ENCODE measurements around the gene FAM83G. TPM values are rescaled to one million over a fixed set of nuclear protein-coding genes. Genes with fewer than 3 reads are reported as not detected.
A peak's percentile ranks its signal among the peaks of the same experiment; 100 is the strongest.
"Not testable (repeated sequence)": the region's sequence is repeated elsewhere in the genome, so short reads cannot be mapped to it uniquely, and the experiment has no call there.

Gene FAM83G
- polyA plus RNA-seq, 5 donors: 2.3 to 4.0 (median 3.7) TPM

DNA sequence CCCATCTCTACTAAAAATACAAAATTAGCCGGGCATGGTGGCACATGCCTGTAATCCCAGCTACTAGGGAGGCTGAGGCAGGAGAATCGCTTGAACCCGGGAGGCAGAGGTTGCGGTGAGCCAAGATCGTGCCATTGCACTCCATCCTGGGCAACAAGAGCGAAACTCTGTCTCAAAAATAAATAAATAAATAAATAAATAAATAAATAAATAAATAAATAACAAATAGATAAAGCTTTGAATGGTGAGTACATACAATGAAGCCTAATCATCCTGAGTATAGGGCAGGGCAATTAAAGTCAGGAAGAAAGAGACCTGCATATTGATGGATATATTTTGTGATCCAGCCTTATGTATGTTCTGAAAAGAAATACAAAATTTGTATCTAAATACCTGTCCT is 48.5 kb downstream of the FAM83G start:
- not testable (repeated sequence) for DNase-seq

DNA sequence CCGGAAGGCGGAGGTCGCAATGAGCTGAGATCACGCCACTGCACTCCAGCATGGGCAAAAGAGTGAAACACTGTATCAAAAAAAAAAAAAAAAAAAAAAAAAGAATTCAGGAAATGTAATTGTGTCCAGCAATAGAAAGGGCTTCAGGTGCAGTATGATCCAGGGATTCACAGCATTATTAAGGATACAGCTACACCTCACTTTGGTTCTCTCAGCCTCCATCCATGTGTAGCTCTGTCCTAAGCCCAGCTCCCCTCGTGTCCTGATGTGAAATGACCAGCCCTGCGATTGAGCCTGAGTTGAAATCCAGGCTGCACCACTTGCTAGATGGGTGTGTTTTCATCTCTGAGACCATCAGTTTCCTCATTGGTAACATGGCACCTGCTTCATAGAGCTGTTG is 49.6 kb downstream of the FAM83G start:
- DNase-seq: no peak

DNA sequence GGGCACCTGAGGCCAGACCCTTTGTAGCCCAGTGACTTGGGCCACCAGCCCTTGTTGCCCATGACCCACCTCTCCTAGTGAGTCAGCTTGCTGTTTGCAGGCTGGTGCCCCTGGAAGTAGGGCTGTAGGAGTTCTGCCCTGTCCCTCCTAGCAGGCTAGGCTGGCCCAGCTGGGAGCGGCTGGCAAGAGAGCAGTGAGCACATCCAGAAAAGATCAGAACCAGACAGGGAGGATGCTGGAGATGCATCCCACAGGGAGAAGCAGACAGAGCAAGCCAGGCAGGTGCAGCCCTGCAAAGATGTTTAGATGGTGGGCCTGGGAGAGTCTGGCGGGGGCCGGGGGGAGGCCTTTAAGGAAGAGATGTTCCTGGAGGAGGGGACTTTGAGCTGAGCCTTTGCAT is 50.2 kb downstream of the FAM83G start:
- DNase-seq: no peak

DNA sequence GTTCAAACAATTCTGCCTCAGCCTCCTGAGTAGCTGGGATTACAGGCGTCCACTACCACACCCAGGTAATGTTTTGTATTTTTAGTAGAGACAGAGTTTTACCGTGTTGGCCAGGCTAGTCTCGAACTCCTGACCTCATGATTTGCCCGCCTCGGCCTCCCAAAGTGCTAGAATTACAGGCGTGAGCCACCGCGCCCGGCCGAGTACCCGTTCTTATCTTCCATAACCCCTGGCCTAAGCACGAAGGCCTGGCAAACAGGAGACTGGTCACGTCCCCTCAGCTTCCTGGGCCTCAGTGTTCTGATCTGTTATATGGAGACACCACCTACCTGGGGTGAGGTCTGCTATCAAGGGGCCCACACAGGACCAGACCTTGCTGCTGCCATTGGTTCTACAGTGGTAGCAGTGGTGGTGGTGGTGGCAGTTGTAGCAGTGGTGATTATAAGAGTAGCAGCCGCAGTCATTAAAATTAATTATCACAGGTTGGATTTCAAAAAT is 51.3 kb downstream of the FAM83G start:
- DNase-seq: no peak

DNA sequence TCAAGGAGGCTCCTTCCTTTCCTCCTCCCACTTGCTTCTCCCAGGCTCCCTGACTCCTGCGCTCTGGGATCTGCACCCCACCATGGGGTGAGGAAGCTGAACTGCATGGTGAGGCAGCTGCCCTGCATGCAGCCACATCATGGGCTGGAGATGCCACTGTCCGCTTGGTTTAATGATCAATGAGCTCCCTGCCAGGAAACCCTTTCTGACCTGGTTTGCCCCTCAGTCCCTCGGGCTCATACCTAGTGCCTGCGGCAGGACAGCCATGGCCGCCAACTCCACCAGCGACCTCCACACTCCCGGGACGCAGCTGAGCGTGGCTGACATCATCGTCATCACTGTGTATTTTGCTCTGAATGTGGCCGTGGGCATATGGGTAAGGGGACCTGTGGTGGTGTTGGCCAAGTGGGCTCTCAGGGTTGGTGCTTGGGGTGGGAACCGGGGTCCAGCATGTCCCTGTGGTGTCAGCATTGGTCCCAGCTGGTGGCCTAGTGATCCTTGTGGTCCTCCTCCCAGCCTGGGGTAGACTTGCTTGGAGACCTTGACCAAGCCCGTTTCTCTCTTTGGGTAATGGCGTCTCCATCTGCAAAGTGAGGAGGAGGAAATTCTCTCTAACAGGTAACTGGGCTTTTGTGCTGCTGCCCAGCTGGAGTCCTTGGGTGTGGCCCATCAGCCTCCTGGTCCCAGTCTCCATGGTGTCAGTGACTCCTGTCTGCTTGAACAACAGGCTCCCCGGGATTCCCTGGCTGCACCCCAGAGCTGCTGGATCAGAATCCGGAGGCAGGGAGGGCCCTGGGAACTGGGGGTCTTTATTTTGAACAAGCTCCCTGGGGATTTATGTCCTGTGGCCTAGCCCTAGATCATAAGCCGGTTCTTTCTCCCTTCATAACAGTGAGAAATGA is 52.4 kb downstream of the FAM83G start, which contains the start of gene SLC5A10:
SLC5A10 (plus strand) TSS at position 225 of the 902 bp plus-strand sequence; CDS start at position 266, 41 bp downstream.
- DNase-seq: no peak

DNA sequence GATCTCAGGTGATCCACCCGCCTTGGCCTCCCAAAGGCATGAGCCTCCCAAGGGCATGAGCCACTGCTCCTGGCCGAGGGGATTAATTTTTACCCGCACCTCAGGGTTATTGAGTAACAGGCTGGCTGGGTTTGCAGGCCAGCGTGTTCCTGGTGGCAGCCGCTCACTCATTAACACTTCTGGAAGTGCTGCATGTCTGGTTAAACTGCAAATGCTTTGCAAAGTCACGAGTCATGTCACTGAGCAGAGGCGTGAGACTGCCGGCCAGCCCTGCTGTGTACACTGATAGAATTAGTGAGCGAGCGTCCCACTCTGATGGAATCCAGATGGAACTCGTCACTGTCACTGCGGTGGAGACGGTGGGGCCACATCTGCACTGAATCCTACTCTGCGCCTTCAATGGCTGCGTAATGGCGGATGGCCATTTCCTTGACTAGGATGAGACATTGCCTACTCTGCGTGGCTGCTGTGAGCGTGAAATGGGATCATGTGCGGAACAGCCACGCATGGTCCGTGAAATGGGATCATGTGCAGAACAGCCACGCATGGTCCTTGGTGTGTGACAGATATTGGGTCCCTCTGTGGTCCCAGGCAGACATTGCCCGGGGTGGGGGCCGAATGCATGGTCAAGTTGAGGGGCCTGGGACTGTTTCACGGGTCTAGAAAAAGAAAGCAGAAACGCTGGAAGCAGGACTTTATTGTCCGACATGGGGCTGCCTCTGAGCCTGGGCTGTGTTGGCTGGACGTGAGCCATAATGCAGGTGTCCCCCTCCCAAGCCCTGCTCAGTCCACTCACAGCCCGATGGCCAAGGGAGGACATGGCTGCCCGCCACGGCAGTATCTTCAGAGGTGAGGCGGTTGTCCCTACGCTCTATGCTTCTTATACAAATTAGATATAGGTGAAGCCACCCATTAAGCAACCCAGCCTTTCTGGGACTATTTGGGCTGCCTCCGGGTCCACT is 53.3 kb downstream of the FAM83G start:
- DNase-seq: peak; percentile 42 to 49

DNA sequence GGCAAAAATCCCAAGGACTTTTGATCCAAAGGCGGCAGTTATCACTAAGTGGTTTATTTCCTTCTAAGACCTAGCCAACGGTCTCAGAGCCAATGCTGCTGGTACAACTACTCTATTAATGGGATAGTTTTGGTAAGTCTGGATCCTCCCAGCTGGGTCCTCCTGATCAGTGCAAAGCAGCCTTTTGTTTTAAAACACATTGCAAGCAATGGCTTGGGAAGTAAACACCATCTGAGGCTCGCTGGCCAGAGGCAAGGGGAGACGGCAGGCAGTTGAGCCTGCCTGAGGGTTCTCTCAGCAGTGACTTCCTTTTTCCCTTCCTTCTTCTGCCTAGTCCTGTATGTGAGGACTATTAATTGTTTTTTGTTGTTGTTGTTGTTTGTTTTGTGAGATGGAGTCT is 54.2 kb downstream of the FAM83G start:
- no peak for DNase-seq

DNA sequence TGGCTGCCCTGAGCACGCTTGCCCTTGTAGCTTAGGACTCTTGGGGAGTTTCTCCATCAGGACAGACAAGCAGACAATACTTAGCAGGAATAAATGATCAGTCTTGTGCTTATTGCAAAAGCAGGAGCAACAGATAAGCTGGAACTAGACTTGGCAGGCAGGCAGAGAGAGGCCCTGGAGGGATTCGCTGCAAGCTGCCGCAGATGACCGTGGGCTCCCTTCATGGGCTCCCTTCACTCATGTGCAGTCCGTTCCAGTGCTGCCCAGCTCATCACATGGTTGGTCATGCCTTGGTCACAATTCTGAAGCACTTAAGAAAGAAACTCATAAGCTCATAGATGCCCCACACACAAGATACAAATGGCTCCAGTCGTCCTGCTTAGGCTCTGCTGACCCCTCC is 55.0 kb downstream of the FAM83G start:
- DNase-seq: peak; percentile 42 to 59

DNA sequence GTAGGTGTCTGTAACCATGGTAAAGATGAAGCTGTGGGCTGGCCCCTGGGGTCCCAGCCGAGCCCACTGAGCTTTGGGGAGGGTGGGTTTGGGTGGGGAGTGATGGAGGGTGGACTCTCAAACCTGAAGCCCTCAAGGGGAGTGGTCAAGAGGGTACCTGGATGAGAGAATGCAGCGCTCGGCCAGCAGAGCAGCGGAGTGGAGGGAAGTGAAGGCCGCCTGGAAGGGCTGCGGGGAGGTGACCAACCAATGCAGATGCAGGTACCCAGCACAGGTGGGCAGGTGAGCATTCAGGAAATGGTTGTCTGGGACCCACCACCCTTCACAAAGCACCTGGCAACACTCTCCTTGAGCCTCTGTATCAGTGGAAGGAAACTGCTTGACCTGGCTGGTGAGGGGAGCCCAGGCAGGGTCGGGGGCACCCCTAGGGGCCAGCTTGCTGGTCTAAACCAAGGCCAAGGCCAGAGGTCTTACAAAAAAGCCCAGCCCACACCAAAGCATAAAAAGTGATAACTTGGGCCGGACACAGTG is 56.0 kb downstream of the FAM83G start:
- DNase-seq: no peak

DNA sequence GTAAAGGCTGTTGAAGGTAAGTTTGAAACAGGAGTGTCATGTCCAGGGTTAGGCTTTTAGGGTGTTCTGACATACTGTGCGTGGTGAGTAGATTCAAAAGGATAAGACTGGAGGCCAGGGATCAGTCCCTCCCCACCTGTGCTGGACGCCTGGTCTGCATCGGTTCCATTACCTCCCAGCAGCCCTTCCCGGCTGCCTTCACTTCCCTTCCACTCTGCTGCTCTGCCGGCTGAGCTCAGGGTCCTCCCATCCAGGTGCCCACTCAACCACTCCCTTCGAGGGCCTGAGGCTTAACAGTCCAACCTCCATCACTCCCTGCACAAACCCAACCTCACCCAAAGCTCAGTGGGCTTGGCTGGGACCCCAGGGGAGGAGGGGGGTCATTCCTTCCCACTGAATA is 56.7 kb downstream of the FAM83G start:
- no peak for DNase-seq

DNA sequence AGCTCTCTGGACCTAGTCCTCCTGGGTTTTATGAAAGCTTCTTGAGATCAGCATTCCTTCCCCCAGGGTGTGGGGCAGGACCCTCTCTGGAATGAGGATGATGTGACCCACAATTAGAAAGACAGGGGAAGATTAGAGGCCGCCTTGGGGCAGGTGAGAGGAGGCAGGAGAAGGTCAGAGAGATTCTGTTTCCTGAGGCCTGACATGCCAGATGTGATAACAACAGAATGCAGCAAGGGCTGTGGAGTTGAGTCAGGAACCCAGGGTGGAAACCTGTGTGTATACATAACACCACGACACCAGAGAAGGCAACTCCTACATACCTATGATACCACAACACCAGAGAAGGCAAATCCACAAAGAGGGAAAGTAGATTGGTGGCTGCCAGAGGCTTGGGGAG is 58.0 kb downstream of the FAM83G start:
- no peak for DNase-seq

DNA sequence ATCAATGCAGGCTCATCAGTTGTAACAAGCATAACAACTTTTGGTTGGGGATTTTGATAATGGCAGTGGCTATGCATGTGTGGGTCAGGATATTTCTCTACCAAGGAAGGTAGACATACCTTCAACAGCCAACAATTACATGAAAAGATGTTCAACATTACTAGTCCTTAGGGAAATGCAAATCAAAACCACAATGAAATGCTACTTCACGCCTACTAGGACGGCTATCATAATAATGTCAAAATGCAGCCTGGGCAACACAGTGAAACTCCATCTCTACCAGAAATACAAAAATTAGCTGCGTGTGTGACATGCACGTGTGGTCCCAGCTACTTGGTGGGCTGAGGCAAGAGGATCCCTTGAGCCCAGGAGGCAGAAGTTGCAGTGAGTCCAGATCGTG is 59.9 kb downstream of the FAM83G start:
- no peak for DNase-seq

DNA sequence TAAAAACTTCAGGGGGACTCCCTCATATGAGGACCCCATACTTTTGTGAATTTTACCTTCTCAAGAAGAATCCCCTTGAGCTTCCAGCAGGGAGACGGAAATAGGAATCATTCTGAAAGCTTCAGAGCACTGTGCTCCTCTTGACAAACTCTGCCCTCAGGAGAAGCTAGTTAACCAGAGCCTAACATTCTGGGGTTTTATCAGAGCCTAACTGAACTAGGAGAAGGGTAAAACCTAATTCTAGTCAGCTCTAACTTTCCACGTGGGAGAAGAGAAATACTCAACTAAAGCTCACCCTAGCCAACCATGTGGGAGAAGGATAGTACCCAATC is 65.9 kb downstream of the FAM83G start:
- DNase-seq: no peak

DNA sequence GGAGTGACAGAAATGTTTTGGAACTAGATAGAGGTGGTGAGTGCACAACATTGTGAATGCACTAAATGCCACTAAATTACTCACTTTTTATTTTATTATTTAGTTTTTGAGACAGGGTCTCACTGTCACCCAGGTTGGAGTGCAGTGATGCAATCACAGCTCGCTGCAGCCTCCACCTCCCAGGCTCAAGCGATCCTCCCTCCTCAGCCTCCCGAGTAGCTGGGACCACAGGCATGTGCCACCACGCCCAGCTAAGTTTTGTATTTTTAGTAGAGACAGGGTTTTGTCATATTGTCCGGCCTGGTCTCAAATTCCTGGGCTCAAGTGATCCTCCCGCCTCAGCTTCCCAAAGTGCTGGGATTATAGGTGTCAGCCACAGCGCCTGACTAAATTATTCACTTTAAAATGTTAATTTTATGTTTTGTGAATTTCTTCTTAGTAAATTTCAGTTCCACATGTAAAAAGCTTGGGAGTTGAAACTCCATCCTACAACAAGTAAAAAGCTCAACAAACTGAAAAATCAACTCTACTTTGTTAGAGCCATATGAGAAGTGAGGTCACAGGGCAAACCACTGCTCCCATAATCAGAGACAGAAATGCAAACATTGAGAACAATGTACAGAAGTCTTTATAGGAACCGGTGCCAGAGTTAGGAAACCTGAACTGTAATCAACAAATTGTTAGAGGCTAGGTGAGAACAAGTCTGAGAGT is 66.4 kb downstream of the FAM83G start:
- DNase-seq: no peak

DNA sequence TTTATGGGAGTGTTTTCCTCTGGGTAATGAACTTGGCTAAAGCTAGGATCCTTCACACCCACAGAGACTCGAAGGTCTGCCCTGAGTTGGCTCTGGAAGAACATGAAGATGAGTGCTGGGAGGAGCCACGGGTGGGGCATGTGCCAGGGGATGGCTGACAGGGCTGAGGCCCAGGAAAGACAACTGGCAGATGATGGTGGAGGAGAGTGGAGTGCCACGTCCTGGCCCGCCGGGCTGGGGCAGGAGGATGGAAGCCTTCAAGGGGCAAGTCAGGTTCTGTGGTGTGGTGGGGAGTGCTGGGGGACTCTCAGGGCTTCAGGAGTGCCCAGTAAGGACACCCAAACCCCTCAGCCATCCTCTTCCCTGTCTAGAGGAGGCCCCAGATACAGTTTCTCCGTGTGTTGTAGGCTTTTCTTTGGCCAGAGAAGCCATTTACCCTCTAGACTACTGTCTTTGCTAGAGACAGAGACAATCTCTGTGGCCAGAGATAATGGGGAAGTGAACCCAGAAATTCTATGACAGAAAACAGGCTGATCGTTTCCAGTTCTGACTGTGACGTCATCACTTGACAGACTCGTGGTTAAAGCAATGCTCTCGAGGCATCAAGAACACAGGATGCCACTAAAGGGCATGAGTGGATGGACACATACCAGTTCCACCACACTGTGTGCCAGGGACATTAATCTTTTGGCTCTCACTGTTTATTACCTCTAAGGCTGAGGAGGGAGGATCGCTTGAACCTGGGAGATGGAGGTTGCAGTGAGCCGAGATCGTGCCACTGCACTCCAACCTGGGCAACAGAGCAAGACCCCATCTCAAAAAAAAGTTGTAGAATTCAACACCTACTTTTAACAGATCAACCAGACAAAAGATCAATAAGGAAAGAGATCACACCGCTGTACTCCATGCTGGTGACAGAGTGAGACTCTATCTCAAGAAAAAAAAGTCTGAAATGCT is 71.2 kb downstream of the FAM83G start:
- DNase-seq: no peak

DNA sequence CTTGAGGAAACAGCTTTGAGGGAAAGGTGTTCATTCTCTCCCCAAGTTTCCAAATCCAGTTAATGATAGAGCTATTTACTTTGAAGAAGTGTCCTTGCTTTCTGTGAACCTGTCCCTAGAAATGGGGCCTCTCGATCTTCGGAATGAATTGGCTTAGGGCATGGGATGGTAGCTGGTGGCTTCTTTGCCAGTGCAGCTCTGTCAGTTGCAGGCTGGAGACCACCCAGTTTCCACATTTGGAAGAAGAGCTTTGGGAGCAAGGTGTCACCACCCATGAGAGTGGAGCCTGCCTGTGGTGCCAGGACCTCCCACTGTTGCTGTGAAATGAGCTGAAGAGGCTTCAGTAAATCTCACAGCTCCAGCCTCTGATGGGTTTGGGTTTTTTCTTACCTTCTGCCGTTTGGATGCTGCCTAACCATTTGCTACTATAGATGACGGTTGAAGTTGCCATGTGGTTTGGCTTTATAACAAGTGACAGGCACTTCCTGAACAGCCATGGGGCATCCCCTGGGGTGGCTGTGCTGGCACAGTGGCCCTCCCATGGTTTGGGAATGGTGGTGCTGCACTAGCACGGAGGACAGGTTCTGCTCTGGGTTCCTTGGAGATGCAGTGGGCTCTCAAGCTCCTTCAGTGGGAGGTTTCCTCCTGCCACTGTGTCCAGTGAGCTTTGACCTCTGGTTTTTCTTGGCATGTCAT is 72.1 kb downstream of the FAM83G start:
- no peak for DNase-seq

DNA sequence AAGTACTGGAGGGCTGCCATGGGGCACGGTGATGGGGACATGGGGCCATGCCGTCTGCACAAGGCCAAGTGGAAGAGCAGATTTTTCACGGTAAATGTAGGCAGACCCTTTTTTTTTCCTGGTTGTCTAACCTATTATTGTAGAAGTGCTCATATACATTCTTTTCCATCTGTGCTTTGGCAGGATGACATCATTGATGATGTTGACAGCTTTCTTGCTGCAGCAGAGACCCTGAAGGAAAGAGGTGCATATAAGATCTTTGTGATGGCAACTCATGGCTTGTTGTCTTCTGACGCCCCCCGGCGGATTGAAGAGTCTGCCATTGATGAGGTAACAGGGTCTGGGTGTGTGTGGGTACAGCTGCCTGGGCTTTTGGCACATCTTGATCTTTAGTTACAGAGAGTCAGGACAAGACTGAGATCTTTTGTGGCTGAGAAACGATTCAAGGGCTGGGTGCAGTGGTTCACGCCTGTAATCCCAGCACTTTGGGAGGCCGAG is 75.9 kb downstream of the FAM83G start:
- DNase-seq: no peak

DNA sequence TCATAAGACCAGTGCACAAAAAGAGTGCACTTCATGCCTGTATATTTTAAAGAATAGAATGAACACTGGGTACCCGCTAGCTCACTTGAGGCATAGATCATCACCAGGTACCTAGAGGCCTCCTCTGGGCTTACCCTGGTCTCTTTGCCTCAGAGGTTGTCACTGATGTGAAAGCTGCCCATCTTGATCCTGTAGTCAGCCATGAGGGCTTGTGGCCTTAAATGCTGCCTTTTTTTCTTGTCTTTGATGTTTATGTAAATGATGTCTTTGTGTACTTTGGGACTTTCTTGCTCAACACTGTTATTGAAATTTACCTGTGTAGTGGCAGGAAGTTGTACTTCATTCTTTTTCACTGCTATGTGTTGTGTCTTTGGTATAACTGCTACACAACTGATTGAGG is 79.4 kb downstream of the FAM83G start:
- no peak for DNase-seq

DNA sequence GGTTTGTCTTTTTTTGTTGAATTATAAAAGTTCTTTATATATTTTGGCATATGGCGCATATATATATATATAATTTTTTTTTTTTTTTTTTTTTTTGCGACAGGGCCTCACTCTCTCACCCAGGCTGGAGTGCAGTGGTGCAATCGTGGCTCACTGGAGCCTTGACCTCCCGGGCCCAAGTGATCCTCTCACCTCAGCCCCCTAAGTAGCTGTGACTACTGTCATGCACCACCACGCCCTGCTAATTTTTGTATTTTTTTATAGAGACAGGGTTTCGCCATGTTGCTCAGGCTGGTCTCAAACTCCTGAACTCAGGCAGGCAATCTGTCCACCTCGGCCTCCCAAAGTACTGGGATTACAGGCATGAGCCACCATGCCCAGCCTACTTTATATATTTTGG is 82.0 kb downstream of the FAM83G start:
- DNase-seq: not testable (repeated sequence)
